Endothelial cell (in vitro differentiated cells): ENCODE data around the gene IL1RAPL2. TPM values are rescaled to one million over a fixed set of nuclear protein-coding genes. Genes with fewer than 3 reads are reported as not detected.

Experiments
- DNase-seq: peaks from one replicate; pipeline ENCODE4 v3.0.0; 2021; ENCODE audit warnings: low spot score
- H3K27ac Mint-ChIP-seq: one replicate; pipeline ENCODE4 v1.8.0; 2021; ENCODE audit warnings: mixed read lengths, inconsistent platforms; ENCODE audit not compliant: unreplicated experiment
- H3K27me3 Mint-ChIP-seq: one replicate; pipeline ENCODE4 v1.8.0; 2021; ENCODE audit warnings: mild to moderate bottlenecking, moderate library complexity, mixed read lengths, inconsistent platforms; ENCODE audit not compliant: unreplicated experiment
- H3K36me3 Mint-ChIP-seq: one replicate; pipeline ENCODE4 v1.8.0; 2021; ENCODE audit warnings: mild to moderate bottlenecking, low read depth, mixed read lengths, inconsistent platforms; ENCODE audit not compliant: unreplicated experiment
- H3K4me1 Mint-ChIP-seq: one replicate; pipeline ENCODE4 v1.8.0; 2021; ENCODE audit warnings: mild to moderate bottlenecking, mixed read lengths, inconsistent platforms; ENCODE audit not compliant: unreplicated experiment
- H3K4me3 Mint-ChIP-seq: one replicate; pipeline ENCODE4 v1.8.0; 2021; ENCODE audit warnings: mild to moderate bottlenecking, mixed read lengths, inconsistent platforms; ENCODE audit not compliant: unreplicated experiment
- H3K9me3 Mint-ChIP-seq: one replicate; pipeline ENCODE4 v1.8.0; 2021; ENCODE audit warnings: mixed read lengths, inconsistent platforms; ENCODE audit not compliant: unreplicated experiment
- total RNA-seq: library from RNA; stranded (reverse); fragmentation: NEBNext Ultra II Directional; extraction: Animal tissue kit (Norgen Biotek cat#: 25700); gene quantifications from one replicate; pipeline ENCODE4 v1.2.1, GENCODE V29; 2021; ENCODE audit not compliant: unreplicated experiment
- TF ChIP-seq, protein P1 (sequence below): fragments of 200-600 bp; sonication (generic); IDR thresholded peaks from one replicate; pipeline ENCODE4 v1.5.0; 2021; ENCODE audit warnings: antibody characterized with exemption; ENCODE audit not compliant: unreplicated experiment

The IL1RAPL2 gene
- total RNA-seq, 1 donor from 2014 or later = 0.51 TPM

DNA sequence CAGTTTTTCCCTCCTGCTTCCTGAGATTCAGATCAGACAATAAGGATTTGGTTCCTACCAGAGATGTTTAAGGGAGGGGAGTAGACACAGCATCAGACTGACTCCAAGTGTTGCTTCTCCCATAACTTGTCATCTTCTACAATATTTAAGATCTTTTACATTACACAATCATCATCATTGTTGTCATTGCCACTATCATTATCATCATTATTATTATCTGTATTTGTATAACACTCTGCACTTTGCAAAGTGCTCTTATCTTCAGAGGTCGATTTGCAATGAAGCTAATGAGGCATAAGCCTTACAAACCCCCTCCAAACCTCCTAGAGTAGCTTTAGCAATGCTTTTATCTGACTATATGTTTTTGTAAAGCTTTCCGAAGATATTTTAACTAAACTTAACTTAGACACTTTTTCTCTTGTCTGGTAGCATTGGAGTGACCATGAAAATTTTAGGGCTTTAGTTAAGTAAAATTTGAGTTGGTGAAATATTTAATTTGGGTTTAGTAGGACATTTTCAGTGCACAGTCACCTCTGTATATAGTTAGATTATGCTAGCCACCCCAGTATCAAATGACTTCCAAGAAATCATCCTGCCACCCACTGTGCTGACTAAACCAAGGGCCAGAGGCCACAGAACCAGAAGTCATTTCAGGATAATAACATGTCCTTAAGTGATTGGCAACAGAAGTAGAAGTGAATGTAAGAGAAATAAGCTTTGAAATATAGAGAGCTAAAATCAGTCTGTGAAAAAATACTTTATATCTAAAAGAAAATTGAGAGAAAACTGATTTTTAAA is 1132.2 kb downstream of the IL1RAPL2 start:
- DNase-seq = no peak
- Mint-ChIP-seq H3K9me3 (no peaks in the 10 kb centered on the region), H3K4me3 (no peak overlapping the region), H3K27ac (no peak overlapping the region), H3K27me3 (no peaks in the 10 kb centered on the region), H3K36me3 (no peaks in the 10 kb centered on the region), H3K4me1 (no peaks in the 10 kb centered on the region)
- TF ChIP-seq, protein P1, sequence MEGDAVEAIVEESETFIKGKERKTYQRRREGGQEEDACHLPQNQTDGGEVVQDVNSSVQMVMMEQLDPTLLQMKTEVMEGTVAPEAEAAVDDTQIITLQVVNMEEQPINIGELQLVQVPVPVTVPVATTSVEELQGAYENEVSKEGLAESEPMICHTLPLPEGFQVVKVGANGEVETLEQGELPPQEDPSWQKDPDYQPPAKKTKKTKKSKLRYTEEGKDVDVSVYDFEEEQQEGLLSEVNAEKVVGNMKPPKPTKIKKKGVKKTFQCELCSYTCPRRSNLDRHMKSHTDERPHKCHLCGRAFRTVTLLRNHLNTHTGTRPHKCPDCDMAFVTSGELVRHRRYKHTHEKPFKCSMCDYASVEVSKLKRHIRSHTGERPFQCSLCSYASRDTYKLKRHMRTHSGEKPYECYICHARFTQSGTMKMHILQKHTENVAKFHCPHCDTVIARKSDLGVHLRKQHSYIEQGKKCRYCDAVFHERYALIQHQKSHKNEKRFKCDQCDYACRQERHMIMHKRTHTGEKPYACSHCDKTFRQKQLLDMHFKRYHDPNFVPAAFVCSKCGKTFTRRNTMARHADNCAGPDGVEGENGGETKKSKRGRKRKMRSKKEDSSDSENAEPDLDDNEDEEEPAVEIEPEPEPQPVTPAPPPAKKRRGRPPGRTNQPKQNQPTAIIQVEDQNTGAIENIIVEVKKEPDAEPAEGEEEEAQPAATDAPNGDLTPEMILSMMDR = no peak

DNA sequence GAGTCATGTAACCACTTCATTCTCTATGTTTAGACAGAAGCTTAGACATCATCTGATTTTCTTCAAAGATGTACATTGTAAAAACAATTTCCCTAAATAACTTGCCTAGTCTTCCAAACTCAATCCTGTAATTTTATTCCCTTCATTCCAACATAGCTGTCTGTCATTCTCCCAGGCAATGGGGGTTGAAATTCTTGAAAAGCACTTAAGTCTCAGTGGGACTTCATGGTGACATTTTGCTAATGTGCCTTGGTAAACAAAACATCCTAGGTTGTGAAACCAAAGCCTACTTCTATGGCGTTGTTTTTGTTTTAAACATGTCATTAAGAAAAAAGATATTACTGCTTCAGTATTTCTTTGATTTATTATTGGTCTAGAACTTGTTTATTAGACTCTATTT is 1134.3 kb downstream of the IL1RAPL2 start:
- no peaks in the 10 kb centered on the region for H3K36me3 Mint-ChIP-seq
- no peak for DNase-seq
- H3K9me3 Mint-ChIP-seq = no peaks in the 10 kb centered on the region
- no peak overlapping the region for H3K4me3 Mint-ChIP-seq
- H3K27ac Mint-ChIP-seq = no peak overlapping the region
- no peaks in the 10 kb centered on the region for H3K27me3 Mint-ChIP-seq
- H3K4me1 Mint-ChIP-seq = no peaks in the 10 kb centered on the region
- TF ChIP-seq, protein P1 = no peak

DNA sequence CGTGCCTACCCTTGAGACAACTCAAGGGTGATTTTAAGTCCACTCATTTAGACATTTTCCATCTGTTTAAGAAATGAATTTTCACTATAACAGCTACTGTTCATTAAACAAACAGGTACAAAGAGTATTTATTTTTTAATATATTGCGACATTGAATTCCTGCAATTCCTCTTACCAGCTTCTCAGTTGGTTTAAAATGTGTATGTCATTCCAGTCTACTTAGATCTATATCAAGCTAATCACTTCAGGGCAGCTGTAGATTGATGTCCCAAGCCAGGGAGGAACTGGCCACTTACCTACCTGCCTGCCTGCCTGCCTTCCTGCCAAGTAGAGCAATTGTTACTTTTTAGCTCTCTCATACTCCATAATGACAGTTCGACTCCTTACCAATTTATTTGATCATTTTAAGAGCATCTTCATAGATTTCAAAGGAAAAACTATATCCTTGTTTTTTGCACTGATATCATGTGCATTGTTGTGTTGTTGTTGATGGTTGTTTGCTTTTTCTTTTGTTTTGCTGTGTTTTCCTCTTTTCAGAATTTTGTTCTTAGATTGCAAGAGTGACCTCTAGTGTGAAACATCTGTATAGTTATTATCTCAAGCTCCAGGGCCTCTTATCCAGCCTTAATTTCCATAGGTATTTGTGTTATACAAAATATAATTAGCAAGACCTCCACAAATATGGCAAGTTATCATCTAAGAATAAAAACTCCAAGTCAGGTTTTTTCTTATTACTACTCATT is 1135.5 kb downstream of the IL1RAPL2 start:
- no peaks in the 10 kb centered on the region for H3K27me3 Mint-ChIP-seq
- H3K27ac Mint-ChIP-seq = no peak overlapping the region
- no peak for DNase-seq
- H3K36me3 Mint-ChIP-seq = no peaks in the 10 kb centered on the region
- H3K9me3 Mint-ChIP-seq = no peaks in the 10 kb centered on the region
- no peak overlapping the region for H3K4me3 Mint-ChIP-seq
- TF ChIP-seq, protein P1 = no peak
- H3K4me1 Mint-ChIP-seq = no peaks in the 10 kb centered on the region

DNA sequence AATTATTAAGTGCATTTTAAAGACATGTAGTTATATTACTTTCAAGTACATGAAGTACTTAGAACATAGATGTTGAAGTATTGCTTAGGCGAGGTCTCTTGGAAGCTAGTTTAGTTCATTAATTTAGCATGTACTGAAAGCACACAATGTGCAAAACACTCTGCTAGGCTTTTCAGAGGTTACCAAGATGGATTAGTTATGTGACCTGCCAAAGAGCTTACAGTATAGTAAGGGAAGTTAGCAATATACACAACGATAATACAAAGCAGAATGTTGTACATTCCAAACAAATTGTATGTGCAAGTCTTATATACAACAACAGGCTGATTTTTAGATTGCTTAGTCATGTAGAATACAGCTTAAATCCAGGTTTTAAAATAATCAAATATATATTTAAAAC is 1137.9 kb downstream of the IL1RAPL2 start:
- Mint-ChIP-seq H3K4me1 (no peaks in the 10 kb centered on the region), H3K27me3 (no peaks in the 10 kb centered on the region), H3K4me3 (no peak overlapping the region), H3K27ac (no peak overlapping the region), H3K9me3 (no peaks in the 10 kb centered on the region), H3K36me3 (no peaks in the 10 kb centered on the region)
- no peak for DNase-seq
- TF ChIP-seq, protein P1 = no peak

DNA sequence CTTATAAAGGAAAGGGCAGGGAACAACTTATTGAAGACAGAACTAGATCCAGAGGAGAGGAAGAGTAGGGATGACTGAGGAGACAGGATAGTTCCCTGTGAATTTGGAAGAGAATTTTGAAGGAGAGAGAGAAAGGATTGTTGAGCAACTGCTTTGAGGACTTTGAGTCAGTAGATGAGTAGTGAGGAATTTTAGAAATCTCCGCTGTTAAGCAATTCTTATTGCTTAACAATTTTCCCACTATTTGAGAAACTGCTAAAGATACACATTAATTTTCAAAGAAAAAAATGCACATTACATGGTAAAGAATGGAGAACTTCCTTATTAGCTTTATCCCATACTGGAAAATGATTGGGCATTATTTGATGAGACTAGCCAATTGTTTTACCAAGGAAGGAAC is 1140.0 kb downstream of the IL1RAPL2 start:
- H3K27ac Mint-ChIP-seq = no peak overlapping the region
- H3K4me1 Mint-ChIP-seq = no peaks in the 10 kb centered on the region
- no peak for DNase-seq
- H3K36me3 Mint-ChIP-seq = no peaks in the 10 kb centered on the region
- TF ChIP-seq, protein P1 = no peak
- no peak overlapping the region for H3K4me3 Mint-ChIP-seq
- H3K9me3 Mint-ChIP-seq = no peaks in the 10 kb centered on the region
- H3K27me3 Mint-ChIP-seq = no peaks in the 10 kb centered on the region
